Stimulated activated CD8-positive, alpha-beta memory T cell treated with anti-CD3 and anti-CD28 coated beads, Interleukin-12 subunit alpha, Interleukin-12 subunit beta, amount 100 ng/mL, for 4 hours (primary cell): Measurements from ENCODE around the gene STYXL2.

Source experiments
- DNase-seq: peaks from one replicate; pipeline ENCODE4 v3.0.0-alpha.2; 2020; ENCODE audit warnings: low read depth

STYXL2 gene

GRCh38 chr1:167136806-167137205 lies 42.9 kb downstream of the STYXL2 start:
- DNase-seq, result no peak

- DNase-seq, result no peak
Measured at GRCh38 chr1:167137332-167137781, 43.5 kb downstream of the STYXL2 start.

- no peak for DNase-seq
Measured at GRCh38 chr1:167137793-167138510, 44.1 kb downstream of the STYXL2 start.

- DNase-seq, result no peak
Measured at GRCh38 chr1:167138703-167139102, 44.8 kb downstream of the STYXL2 start.

- no peak for DNase-seq
Measured at GRCh38 chr1:167141963-167142362, 48.1 kb downstream of the STYXL2 start.
